ENCODE results near the gene RTL10.

The RTL10 gene

GRCh38 chr22:19854778-19855503 lies at the start of gene RTL10, which contains the start of gene GNB1L:
Gene RTL10 (minus strand): TSS chr22:19854874. CDS start chr22:19852261, 2,613 bp downstream.
Gene GNB1L (minus strand): TSS chr22:19854874. CDS start chr22:19821355, 33,519 bp downstream.
- DNase-seq (ENCODE audit: insufficient read length, low spot score) (peak; percentile 94), FAIRE-seq (peak; percentile 82)

- FAIRE-seq, result no peak
Measured at GRCh38 chr22:19904174-19904856, 49.6 kb upstream of the RTL10 start.

GRCh38 chr22:19903513-19903912 lies 48.8 kb upstream of the RTL10 start:
- DNase-seq (ENCODE audit: insufficient read length, low spot score) (no peak), FAIRE-seq (no peak)

More at GRCh38 chr22:19904174-19904856, 49.6 kb upstream of the RTL10 start:
- no peak for DNase-seq (ENCODE audit: insufficient read length, low spot score)

GRCh38 chr22:19903031-19903430 lies 48.4 kb upstream of the RTL10 start:
- FAIRE-seq (no peak), DNase-seq (ENCODE audit: insufficient read length, low spot score) (no peak)

- no peak for FAIRE-seq
- no peak for DNase-seq (ENCODE audit: insufficient read length, low spot score)
Measured at GRCh38 chr22:19902245-19902715, 47.6 kb upstream of the RTL10 start.

GRCh38 chr22:19901577-19902244 lies 47.0 kb upstream of the RTL10 start:
- FAIRE-seq, result no peak

GRCh38 chr22:19900707-19901436 lies 46.2 kb upstream of the RTL10 start:
- FAIRE-seq, result no peak
- DNase-seq (ENCODE audit: insufficient read length, low spot score), result no peak

More at GRCh38 chr22:19901577-19902244, 47.0 kb upstream of the RTL10 start:
- no peak for DNase-seq (ENCODE audit: insufficient read length, low spot score)

- FAIRE-seq (no peak), DNase-seq (ENCODE audit: insufficient read length, low spot score) (no peak)
Measured at GRCh38 chr22:19898831-19899567, 44.3 kb upstream of the RTL10 start.

- no peak for FAIRE-seq
- no peak for DNase-seq (ENCODE audit: insufficient read length, low spot score)
Measured at GRCh38 chr22:19898145-19898544, 43.5 kb upstream of the RTL10 start.

- no peak for FAIRE-seq
Measured at GRCh38 chr22:19897726-19898125, 43.1 kb upstream of the RTL10 start.

GRCh38 chr22:19896665-19897355 lies 42.1 kb upstream of the RTL10 start:
- FAIRE-seq (no peak), DNase-seq (ENCODE audit: insufficient read length, low spot score) (no peak)

More at GRCh38 chr22:19897726-19898125, 43.1 kb upstream of the RTL10 start:
- no peak for DNase-seq (ENCODE audit: insufficient read length, low spot score)

GRCh38 chr22:19895160-19895849 lies 40.6 kb upstream of the RTL10 start:
- no peak for FAIRE-seq

GRCh38 chr22:19893363-19893762 lies 38.7 kb upstream of the RTL10 start:
- DNase-seq (ENCODE audit: insufficient read length, low spot score), result no peak
- FAIRE-seq, result no peak

More at GRCh38 chr22:19895160-19895849, 40.6 kb upstream of the RTL10 start:
- no peak for DNase-seq (ENCODE audit: insufficient read length, low spot score)

GRCh38 chr22:19892925-19893324 lies 38.3 kb upstream of the RTL10 start:
- no peak for FAIRE-seq
- no peak for DNase-seq (ENCODE audit: insufficient read length, low spot score)

GRCh38 chr22:19892257-19892879 lies 37.7 kb upstream of the RTL10 start:
- FAIRE-seq (peak; percentile 57), DNase-seq (ENCODE audit: insufficient read length, low spot score) (peak; percentile 50)

- FAIRE-seq (peak; percentile 91), DNase-seq (ENCODE audit: insufficient read length, low spot score) (peak; percentile 89)
Measured at GRCh38 chr22:19891317-19892256, 36.9 kb upstream of the RTL10 start.
